HG02885 (cell line): Measurements from ENCODE around the gene TMEM121B.
A peak's percentile ranks its signal among the peaks of the same experiment; 100 is the strongest.

Experiments
- ATAC-seq: cut with Tn5 transposase; IDR thresholded peaks from one replicate; pipeline ENCODE4 v1.9.1; 2021; ENCODE audit warnings: mild to moderate bottlenecking; ENCODE audit not compliant: unreplicated experiment, poor library complexity

TMEM121B gene

DNA sequence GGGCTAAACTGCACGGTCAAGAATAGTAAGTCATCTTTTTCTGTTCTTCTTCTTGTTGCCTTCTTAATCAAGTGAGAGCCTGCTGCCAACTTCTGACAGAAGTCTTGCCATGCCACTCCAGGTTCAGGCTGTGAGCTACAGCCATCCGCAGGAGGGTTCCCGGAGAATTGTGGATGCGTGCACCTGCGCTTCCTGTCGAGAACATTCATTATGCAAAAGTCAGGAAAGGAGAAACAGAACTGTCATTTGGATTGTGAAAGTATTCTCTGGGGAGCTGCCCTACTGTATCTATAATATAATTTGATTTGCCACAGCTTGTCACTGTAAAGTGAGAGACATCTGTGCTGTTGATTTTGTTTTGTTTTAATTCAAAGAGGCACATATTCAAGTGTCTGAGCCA lies 24.1 kb downstream of the TMEM121B start:
- ATAC-seq = no peak

DNA sequence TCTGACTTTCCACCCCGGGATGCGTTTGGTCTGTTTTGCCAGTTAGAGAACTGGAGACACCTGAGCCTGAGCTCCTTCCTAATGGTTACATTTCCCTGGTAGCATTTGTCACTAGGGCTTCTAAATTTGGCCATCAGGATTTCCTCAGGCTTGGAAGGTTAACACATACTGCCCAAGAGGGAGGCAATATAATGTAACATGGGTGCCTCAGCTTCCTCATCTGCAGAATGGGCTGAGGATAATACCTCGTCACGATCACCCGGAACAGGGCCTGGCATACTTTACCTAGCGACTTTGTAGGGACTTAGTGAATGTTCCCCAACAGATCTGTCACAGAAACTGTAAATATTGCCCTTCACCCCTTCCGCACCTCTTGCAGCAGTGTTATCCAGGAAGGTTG lies 25.1 kb downstream of the TMEM121B start:
- ATAC-seq = no peak

DNA sequence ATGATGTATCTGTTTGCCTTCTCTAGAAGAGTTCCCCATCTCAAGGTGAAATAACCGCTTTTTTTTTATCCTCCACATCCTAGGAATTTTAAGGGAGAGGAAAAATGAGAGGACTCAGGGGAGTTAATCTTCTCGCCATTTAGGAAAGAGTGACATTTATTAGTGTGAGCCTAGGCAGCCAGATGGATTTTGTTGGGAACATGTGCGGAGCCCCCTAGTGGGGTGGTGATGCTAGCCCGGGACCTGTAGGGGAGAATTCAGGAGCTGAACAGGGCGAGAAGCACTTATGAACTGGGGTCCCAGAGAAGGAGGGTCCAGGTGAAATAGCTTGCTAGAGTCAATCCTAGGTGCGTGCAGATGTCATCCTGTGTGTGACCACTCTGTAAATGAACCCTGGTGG lies 25.6 kb downstream of the TMEM121B start:
- no peak for ATAC-seq

DNA sequence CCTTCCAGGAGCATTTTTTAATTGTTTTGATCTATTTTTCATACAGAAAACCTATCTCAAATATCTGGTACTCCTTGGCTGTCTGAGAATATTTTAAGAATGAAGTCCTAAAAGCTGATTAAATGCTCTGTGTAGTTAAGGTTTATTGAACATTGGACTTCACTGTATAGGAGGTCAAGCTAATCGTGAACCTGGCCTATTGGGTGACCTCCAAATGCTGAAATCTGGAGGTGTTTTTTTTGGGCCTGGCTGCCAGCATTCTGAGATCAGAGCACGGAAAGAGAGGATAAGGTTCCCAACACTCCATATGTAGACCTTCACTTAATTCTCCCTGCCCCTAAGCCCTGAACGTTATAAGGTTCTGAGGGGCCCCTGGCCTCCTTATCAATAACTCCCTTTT lies 28.1 kb downstream of the TMEM121B start:
- ATAC-seq = no peak

DNA sequence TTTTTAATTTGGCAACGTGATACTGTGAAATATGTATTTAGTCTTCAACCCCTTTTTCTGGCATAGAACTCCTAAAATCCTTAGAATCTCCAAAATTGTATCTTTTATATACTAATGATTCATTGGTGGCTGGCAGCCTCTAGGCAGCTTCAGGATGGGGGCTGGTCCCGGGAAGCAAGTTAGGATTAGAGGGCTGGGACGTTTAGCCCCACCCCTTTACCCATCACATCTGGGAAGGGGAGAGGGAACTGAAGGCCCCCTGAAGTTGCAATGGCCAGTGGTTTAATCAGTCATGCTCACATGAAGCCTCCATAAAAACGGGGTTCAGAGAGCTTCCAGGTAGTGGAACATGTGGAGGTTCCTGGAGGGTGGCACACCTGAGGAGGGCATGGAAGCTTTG lies 29.3 kb downstream of the TMEM121B start:
- no peak for ATAC-seq

DNA sequence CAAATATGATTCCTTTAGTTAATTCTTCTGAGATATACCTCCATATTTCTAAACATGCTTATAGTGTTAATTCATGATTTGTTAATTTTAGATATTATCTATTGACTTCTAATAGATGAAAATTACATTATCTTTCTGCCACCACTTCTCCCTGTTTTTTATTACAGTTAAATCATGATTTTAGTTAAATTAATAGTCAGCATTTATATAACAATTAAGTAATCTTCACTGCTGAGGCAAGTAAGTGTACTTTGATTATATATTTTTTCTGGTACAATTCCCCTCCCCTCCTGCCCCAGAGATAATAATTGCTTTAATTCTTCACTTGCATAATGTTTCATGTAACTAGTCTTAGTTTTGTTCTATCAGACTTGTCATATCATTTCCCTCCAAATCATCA lies 30.6 kb downstream of the TMEM121B start:
- ATAC-seq = no peak

DNA sequence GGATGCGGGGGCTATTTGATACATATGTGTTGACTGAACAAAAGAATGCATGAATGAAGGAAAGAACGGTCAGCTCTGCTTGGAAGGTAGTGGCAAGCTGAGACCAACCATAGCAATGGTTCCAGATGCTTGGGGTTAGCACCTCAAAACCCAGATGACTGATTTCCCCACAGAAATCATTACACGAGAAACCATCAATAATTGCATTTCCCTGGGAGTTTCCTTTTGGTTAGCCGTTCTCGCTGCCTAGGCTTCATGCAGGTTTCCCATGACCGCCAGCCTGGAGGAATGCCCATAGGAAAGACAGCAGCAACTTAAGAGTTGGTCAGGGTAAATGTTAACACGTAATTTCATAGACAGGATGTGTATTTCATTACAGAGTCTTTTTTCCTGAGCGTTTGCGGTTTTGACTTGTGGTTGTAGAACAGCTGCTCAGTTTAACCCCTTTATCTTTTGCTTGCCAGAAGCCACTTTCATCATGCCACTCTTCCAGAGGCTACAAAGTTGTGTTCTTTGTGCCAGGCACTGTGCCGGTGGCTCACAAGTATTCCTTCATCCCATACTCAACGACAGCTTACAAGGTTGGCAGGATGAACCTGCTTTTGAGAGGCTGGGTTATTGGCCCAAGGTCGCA lies 33.5 kb downstream of the TMEM121B start:
- ATAC-seq = no peak

DNA sequence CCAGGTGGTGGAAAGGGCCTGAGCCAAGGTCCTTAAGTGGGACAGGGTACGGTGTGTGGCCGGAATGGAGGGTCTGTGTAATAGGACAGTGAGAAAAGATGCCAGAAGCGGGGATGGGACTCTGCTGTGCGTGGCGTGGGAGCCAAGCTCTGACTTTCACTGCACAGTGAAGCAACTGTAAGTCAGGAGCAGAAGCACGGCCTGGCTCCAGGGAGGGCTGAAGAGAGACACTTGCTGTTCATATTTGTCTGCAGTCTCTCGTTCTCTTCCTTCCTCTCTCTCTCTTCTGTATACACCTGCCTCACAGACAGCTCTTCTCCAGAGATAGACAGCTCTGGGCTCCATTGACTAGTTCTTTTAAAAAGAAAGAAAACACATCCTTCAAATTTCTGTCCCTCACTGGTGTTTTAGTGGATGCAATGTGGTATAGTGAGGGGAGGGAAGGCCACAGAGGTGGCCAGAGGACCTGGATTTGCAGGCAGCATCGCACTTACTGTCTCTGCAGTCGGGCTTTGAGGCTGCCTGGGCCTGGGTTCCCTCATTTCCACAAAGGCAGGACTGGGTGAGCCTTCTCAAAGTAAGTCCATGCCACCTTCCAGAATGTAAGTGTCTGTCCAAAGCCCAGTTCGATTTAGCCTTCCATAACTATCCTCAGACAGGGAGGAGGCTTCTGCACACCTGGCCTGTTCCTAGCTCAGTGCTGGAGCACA lies 34.2 kb downstream of the TMEM121B start:
- ATAC-seq = no peak

DNA sequence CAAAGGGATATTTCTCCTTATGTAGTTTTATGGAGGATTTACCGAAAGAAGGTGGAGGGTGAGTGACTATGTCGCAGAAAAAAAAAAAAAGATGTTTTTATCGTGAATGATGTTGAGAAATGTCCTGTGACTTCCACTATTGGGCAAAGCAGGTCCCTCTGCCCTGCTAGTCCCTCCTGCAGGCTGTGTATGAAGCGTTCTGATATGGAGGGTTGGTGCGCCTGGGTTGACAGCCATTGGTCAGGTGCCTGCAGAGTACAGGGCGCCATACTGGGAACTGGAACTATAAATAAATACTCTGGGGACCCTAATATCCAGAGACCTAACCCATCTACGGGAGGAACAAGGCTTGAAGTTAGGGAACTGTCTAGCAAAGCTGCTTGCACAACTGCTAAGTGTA lies 34.9 kb downstream of the TMEM121B start:
- no peak for ATAC-seq

DNA sequence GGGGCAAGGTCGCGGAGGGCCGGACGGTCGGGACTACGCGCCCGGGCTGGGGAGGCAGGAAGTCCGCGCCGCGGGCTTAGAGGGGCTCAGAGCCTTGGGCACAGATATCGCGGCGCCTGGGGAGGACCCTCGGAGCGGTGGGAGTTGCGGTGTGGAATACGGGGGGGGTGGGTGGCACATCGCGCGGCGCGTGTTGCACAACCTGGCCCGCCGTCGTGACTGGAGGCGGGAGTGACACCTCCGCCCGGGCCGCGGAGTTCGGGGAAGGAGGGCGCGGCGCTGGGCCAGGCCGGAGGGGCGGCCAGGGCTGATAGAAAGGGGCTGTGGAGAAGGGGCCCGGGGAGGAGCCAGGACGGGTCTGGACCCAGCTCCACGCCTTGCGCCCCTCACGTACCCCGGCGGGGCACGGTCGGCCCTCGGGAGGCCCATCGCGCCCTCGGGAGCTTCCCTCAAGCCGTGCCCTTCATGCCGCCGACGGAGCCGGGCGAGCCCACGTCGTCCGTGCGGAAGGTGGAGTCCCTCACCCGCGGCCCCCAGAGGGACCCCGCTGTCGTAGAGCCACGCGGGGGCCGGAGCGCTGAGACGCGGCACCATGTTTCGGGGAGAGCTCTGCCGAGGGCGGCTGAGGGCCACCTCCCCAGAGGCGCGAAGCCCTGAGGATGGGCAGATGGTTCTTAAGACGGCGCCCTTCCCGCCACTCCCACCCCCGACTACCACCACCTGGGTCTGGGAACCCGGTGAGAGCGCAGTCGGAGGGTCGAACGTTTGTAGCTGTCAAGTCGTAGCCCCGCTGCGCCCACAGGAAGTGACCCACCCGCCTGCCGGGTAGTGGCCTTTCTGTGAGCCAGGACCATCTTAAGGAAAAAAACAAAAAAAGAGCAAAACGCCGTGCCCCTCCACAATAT lies 35.6 kb downstream of the TMEM121B start:
- peak; percentile 14 for ATAC-seq

DNA sequence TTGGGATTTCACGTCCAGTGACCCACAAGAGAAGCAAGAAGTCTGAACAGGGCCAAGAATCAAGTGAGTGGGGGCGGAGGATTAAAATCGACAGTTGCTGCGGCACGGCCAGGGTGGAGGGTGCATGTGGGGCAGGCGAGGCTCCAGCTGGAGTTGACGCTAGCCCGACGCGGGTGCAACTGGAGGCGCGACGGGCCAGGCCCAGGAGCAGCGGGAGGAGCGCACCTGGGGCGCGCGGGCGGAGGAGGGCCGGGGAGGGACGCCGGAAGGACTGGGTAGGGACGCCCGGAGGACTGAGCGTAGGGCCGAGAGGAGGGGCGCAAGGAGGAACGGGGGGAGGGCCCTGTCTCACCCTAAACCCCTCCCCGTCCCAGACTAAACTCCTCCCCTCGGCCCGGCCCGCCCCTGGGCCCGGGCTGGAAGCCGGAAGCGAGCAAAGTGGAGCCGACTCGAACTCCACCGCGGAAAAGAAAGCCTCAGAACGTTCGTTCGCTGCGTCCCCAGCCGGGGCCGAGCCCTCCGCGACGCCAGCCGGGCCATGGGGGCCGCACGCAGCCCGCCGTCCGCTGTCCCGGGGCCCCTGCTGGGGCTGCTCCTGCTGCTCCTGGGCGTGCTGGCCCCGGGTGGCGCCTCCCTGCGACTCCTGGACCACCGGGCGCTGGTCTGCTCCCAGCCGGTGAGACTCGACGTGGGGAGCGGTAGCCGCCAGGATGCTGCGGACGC lies 36.4 kb downstream of the TMEM121B start, which contains the start of gene IL17RA:
Gene IL17RA (plus strand): TSS at position 447 of the 723 bp plus-strand sequence. CDS start 92 bp downstream, at position 539.
- peak; percentile 96 for ATAC-seq

DNA sequence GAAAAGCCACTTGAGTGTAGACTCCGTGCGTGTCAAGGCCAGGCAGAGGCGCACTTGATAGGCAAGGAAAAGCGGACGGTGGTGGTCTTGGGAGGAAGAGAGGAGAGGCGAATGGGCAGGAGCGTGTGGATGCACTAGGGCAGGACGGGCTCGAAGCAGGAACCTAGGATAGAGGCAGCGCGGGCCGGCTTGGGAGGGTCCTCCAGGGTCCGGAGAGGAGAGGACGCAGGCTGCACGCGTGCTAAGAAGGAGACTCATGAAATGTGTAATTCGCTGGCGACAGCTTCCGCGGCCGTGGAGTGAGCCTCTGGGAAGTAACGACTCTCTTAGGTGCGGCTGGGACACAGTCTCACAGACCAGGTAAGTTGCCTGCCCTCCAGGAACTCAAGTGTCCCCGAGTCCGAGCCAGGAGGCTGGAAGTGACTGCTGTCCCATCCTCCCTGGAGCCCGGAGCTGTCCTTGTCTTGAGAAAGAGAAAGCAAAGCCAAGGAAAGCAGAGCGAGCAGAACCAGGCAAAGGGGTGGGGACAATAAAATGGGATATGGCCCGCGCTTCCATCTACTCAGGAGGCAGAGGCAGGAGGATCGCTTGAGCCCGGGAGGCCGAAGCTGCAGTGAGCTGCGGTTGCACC lies 37.2 kb downstream of the TMEM121B start:
- no peak for ATAC-seq

DNA sequence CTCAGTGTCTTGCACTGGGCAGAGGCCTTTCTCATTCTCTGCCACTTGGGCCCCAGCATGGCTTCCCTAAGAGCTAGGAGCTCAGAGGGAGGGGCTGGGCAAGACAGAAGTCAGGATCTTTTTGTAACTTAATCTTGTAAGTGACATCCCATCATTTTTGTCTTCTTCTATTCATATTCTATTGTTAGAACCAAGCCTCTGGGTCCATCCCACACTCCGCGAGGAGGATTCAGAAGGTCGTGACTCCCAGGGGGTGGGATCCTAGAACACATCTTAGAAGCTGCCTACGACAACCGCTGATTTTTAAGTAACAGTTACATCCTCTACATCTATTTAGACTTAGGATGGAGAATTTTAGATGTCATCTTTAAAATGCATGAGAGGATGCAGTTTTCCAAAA lies 37.9 kb downstream of the TMEM121B start:
- no peak for ATAC-seq

DNA sequence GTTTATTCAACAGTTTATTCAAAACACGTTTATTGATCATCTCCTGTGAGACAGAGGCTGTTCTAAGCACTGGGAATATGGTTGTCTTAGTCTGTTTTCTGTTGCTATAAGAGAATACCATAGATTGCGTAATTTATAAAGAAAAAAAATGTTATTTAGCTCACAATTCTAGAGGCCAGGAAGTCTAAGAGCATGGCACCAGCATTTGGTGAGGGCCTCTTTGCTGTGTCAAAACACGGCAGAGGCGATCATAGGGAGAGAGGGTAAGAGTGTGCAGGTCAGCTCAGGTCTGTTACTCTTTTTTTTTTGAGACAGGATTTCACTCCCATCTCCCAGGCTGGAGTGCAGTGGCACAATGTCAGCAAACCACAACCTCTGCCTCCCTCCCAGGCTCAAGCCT lies 41.6 kb downstream of the TMEM121B start:
- no peak for ATAC-seq

DNA sequence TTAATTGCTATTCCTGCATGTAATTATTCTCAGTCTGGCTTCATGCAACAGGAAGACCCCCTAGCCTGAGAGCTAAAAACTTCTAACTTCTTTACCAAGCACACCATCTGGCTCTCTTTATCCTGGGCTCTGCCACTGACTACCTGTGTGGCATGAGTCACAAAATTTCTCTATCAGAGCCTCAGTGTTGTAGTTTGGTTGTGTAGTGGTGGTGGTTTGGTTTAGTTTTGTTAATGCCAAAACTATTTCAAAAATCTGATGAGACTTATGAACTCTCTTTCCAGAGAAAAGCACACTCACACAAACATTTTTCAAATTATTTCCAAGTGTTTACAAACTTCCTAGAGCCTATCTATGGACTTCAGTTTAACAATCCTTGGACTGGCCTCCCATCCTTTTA lies 43.9 kb downstream of the TMEM121B start:
- ATAC-seq = no peak

DNA sequence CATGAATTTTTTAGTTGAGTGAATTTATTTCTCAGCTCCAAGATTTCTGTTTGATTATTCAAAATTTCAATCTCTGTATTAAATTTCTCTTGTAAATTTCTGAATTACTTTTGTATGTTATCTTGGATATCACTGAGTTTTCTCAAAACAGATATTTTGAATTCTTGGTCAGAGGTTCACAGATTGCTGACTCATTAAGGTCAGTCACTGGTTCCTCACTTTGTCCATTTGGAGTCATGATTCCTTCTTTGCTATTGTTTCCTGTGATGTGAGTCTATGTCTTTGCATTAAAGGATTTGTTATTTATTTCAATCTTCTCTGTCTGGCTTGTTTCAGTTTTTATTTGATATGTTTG lies 46.5 kb downstream of the TMEM121B start:
- ATAC-seq = no peak

DNA sequence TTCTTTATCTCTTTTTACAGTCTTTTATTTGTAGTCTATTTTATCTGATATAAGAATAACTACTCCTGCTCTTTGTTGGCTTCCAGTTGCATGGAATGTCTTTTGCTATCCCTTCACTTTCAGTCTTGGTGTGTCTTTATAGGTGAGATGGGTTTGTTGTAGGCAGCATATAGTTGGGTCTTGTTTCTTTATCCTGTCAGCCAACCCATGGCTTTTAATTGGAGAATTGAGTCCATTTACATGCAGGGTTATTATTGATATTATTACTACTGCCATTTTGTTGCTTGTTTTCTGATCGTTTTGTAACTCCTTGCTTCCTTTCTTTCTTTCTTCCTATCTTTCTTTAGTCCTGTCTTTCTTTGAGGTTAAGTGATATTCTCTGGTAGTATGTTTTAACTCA lies 48.3 kb downstream of the TMEM121B start:
- ATAC-seq = no peak
